Stimulated activated CD8-positive, alpha-beta memory T cell treated with anti-CD3 and anti-CD28 coated beads, Interleukin-12 subunit alpha, Interleukin-12 subunit beta, amount 100 ng/mL, for 1 hour (primary cell): ENCODE results near the gene MRPS14.

Source experiments
- DNase-seq: peaks from one replicate; pipeline ENCODE4 v3.0.0-alpha.2; 2020; ENCODE audit warnings: low read depth

The MRPS14 gene

DNA sequence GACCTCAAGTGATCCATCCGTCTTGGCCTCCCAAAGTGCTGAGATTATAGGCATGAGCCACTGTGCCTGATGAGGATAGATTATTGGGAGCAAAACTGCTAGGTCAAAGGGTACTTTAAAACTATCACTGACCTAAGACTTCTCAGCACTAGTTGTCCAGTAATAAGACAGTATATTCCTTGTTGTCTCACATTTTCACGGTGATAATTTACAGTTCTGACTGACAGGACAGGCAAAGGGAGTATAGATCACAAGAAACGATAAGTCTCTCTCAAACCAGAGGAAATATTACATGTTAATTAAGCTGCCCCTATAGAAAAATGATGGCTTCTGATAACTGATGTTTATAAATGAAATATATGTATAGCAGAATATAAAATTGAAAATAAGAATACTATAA, 3.7 kb downstream of the MRPS14 start:
- DNase-seq: no peak

DNA sequence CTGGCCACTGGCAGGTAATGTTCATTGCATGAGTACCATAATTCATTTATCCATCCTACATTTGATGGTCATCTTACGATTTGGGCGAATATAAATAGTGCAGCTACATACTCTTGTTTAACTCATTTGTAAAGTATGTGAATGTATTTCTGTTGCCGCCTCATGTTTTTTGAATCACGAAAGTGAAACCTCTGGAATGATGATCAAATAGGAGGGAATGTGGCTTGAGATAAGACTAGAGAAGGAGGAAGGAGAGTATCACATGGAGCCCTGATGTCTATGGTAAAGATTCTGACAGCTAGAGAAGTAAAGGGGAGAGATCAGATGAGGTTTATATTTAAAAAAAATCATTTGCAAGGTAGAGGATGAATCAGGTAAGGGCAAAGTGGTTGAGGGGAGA, 8.0 kb downstream of the MRPS14 start:
- no peak for DNase-seq

- DNase-seq: no peak
These were observed 9.8 kb downstream of the MRPS14 start for GRCh38 chr1:175013445-175013844.

- no peak for DNase-seq
These were observed 13.7 kb downstream of the MRPS14 start for GRCh38 chr1:175009532-175009931.

DNA sequence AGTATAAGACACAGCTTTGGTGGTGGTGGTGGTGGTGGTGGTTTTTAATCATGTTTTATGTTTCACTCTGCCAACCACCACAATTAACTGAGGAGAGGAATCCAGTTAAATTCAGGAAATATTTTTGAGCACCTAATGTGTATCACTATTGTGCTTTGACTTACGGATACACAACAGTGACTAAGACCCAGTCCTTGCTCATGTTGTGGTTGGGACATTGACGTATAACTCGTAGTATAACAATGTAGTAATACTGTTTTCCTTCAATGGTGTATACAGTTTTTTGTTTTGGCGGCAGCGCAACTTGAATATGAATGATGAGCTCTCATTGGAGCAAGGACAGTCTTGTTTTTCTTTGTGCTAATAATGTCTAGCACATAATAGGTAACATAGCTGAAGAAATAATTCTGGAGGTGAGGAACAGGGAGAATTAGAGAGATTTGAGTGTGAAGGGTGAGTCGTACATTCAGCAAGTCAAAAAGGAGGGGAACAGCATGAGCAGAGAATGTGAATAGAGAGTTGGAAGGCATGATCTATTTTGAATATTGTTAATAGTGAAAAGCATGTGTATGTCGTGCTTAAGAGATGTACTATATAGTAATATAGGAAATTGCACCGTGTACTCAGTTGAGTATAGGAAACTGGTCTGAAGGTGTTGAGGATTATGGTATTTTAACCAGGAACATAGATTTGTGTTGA, 18.0 kb downstream of the MRPS14 start:
- DNase-seq: no peak

DNA sequence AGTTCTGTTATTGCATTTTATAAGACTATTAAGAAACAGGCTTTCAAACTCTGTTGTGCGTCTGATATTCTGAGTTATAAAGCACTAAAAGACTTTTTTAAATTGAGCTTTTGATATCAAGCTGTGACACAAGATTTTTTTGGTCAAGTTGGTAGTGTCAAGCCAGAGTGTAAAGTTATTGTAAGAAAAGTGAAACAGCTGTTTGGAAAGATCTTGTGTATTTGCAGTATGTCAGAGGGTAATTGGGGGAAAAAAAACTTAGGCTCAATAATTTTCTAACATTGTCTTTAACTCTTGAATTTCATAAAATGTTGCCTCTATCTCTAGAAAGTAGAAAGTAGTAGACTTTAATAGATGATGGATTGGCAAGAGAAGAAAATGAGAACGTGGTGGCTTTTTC, 19.7 kb downstream of the MRPS14 start:
- no peak for DNase-seq

GRCh38 chr1:175002910-175003517, 20.2 kb downstream of the MRPS14 start:
- DNase-seq: no peak

- DNase-seq: no peak
These were observed 22.5 kb downstream of the MRPS14 start for GRCh38 chr1:175000697-175001187.

DNA sequence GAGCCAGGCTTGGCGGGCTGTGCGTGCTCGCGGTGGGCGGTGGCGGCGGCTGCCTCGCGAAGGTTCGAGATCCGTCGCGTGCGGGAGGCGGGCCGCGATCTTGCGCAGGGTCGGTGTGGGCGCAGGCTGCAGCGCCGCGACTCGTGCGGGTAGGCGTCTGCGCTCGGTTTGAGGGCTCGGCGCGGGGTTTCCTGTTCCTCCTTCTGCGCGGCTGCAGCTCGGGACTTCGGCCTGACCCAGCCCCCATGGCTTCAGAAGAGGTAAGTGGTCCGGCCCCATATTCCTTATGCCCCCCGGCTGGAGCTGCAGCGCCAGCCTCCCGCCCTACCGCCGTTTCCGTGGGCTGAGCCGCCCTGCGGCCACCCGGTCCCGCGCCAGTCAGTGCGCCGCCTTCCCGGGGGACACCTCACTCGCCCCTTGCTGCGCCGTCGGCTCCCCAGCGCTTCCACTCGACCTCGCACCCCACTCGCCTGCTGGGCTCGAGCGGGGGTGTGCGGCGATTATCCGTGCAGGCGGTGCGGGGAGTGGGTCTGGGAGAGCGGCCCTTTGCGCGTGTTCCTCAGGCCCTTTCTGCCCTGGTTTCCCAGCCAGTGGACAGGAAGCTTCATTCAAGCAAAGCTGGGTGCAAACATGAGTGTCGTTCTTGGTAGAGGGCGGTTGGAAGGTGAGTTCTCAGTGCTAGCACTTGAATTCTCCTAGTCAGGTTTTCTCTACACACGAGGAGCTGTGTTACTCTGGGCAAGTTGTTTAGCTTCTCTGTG, 23.1 kb downstream of the MRPS14 start, which contains the start of gene CACYBP:
Gene CACYBP (plus strand): TSS at position 12 of the 761 bp plus-strand sequence. CDS start 234 bp downstream, at position 246.
- no peak for DNase-seq

DNA sequence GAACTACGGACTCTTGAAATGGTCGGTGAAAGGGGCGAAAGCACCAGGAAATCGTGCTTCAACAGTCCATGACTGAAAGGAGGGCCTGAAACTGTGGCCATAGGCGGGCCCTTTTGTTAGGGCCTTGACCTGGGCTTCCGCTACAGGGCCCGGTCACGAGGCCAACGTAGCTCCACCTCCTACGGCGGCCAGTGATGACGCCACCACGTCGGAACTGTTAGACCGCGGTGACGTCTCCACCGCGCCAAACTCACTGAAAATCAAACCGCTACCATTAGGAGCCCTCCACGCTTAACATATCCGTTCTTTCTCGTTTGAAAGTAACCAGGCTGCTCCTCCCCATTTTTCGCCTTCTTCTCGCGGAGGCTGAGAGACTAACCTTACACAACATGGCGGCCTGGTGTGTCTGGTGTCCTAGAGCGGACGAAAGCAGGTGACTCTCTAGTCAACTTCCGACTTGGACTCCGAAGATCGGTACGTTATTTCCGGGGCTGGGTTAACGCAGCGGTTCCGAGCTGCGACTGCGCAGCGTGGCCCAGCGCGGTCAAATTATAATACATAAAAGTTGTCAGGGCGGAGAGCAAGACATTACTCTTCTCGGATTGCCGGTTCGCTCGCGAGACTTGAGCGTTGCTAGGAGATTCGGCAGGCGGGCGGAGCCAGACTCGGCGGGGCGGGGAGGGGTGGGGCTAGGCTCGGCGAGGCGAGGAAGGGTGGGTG, 23.8 kb downstream of the MRPS14 start:
- peak; percentile 97 for DNase-seq

DNA sequence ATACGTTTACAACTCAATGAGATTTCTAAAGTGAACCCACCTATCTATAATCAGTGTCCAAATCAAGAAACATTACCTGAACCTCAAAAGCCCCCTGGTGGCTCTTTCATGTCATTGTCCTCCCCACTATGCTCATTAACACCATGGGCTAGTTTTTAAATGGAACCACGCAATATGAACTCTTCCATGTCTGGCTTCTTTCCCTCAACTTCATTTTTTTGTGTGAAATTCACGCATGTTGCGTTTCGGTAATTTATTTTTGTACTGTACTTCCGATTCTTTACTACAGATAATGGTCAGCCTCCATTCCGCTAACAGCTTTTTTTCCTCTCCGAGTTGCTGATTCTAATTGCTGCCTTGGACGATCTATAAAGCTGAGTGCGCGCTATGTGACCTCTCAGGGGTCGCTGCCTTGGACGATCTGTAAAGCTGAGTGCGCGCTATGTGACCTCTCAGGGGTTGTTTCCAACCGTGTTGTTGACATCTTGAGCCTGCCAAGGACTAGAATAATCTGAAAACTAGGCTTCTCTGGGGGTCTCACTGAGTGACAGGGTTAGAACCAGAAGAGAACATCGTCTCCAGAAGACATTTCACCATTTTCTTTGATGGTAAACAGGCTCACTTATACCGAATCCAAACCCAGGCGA, 24.5 kb downstream of the MRPS14 start:
- peak; percentile 13 for DNase-seq

- DNase-seq: no peak
These were observed 26.2 kb downstream of the MRPS14 start for GRCh38 chr1:174997041-174997440.

DNA sequence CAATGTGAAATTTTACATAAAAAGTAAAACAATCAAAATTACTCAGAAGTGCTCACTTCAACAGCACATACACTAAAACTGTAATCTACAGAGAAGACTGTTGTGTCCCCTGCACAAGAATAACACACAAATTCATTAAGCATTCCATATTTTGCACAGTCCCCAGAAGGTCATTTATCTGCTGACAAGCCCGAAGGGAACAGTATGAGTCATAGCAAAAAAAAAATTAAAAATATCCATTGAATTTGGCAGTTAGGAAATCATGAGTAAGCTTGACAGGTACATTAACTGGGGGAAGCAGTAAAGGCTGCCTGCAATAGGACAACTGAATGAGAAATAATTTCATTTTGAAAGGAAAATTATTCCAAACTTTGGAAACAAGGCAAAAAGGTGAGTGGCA, 26.7 kb downstream of the MRPS14 start:
- DNase-seq: no peak

- no peak for DNase-seq
These were observed 27.3 kb downstream of the MRPS14 start for GRCh38 chr1:174995916-174996315.

DNA sequence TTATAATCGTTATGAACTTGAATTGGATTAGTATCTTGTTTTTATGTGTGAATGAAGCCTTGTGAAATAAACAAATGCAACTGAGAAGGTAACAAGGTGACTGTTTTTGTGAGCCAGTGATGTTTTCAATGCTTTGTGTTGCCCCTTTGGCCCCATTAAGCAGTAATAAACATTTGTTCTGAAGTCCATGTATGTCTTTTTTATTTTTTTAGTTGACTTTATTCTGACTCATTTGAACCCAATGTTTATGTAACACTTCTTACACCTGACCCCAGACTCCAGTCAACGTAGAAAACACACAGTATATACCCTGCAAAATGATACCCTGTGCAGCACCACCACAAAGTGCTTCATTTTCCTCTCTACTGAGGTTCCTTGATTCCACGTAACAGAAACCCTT, 28.1 kb downstream of the MRPS14 start:
- DNase-seq: no peak

GRCh38 chr1:174991473-174991872, 31.8 kb downstream of the MRPS14 start:
- no peak for DNase-seq

- DNase-seq: no peak
These were observed 32.7 kb downstream of the MRPS14 start for GRCh38 chr1:174990382-174990999.

DNA sequence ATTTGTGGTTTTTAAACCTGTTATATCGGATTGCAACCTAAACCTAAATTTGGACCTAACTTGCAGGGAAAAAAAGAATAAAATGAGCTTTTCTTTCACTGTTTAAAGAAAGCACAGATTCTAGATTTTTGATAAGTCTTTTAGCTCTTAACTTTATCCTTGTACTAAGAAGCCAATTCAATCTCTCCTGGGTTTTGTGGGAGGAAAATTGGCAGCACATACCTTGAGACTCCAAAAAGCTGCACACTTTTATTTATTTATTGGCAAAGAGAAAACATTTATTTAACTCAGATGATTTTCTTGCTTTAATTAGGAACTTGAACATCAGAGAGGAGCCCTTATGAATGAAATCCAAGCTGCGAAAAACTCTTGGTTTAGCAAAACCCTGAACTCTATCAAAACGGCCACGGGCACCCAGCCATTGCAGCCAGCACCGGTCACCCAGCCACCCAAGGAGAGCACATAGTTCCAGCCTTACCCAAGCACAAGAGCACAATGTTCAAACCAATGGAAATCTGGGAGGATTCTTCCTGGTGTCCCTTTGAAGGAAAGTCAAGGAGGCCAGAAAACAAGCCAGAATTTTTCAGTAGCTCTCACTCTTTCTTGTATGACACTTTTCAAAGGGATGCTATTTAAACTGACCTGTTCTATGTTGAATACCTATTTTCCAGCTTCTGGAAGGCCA, 33.5 kb downstream of the MRPS14 start:
- DNase-seq: no peak

DNA sequence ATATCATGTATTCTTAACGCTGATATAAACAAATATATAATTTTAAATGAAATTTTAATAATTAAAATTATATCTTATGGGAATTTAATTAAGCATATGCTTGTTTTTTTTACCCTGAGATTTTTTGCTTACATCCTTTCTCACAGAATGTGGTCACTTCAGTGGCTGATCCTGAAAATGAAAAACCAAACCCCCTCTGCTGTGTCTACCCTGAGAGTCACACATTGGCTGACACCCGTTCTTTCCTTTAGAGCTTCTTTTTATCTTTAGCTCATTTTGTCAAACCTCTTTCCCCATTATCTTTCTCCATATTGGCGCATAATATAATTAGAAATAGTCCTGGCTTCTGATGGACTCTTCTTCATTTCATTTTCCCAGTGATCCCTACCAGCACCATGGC, 34.2 kb downstream of the MRPS14 start:
- no peak for DNase-seq

DNA sequence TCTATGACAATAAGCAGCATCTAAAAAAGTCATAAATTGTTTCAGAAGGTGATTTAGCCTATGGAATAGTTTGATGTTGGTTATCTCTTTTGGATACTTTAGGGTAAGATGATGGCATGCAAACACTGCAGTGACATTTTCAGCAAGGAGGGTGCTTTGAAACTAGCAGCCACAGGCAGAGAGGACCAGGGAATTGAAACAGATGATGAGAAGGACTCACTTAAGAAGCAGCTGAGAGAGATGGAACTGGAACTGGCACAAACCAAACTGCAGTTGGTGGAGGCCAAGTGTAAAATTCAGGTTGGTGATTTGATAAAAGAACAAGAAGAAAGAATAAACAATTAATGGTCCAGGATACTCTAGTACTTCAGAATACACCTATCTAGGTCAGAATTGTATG, 34.7 kb downstream of the MRPS14 start:
- DNase-seq: no peak

DNA sequence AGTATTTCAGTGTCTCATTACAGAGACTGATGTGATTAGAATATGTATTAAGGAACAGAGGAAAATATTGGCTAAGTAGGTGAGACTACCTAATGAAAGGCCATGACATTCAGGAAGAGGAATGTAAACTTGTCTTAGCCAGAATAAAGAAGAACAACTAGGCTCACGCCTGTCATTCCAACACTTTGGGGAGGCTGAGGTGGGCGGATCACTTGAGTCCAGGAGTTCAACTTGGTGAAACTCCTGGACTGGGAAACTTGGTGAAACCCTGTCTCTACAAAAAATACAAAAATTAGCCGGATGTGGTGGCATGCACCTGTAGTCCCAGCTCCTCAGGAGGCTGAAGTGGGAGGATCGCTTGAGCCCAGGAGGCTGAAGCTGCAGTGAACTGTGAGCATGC, 38.3 kb downstream of the MRPS14 start:
- no peak for DNase-seq
